Measurements from ENCODE around the gene F7.

F7 gene

GRCh38 chr13:113065406-113066141 is 40.0 kb upstream of the F7 start:
- Mint-ChIP-seq H3K27me3 (no peaks in the 10 kb centered on the region), H3K9me3 (no peaks in the 10 kb centered on the region), H3K27ac (no peak overlapping the region), H3K4me3 (no peak overlapping the region), H3K4me1 (ENCODE audit: low read depth) (no peaks in the 10 kb centered on the region), H3K36me3 (ENCODE audit: low read depth) (no peaks in the 10 kb centered on the region)

- no peaks in the 10 kb centered on the region for H3K9me3 Mint-ChIP-seq
- H3K4me3 Mint-ChIP-seq: no peak overlapping the region
- H3K4me1 Mint-ChIP-seq (ENCODE audit: low read depth): no peaks in the 10 kb centered on the region
- no peak overlapping the region for H3K27ac Mint-ChIP-seq
- H3K36me3 Mint-ChIP-seq (ENCODE audit: low read depth): peaks cover 2% of the 10 kb centered on the region
- no peaks in the 10 kb centered on the region for H3K27me3 Mint-ChIP-seq
Observed at GRCh38 chr13:113066142-113066455, 39.5 kb upstream of the F7 start.

GRCh38 chr13:113066746-113067145 is 38.8 kb upstream of the F7 start:
- Mint-ChIP-seq H3K9me3 (no peaks in the 10 kb centered on the region), H3K27me3 (no peaks in the 10 kb centered on the region), H3K27ac (no peak overlapping the region), H3K4me1 (ENCODE audit: low read depth) (no peaks in the 10 kb centered on the region), H3K4me3 (no peak overlapping the region), H3K36me3 (ENCODE audit: low read depth) (peaks cover 8% of the 10 kb centered on the region)

- Mint-ChIP-seq H3K4me1 (ENCODE audit: low read depth) (no peaks in the 10 kb centered on the region), H3K9me3 (no peaks in the 10 kb centered on the region)
Observed at GRCh38 chr13:113069861-113070805, 35.5 kb upstream of the F7 start.

GRCh38 chr13:113070855-113071254 is 34.7 kb upstream of the F7 start:
- no peak overlapping the region for H3K27ac Mint-ChIP-seq
- H3K4me3 Mint-ChIP-seq: no peak overlapping the region
- no peaks in the 10 kb centered on the region for H3K27me3 Mint-ChIP-seq
- no peaks in the 10 kb centered on the region for H3K9me3 Mint-ChIP-seq
- no peaks in the 10 kb centered on the region for H3K4me1 Mint-ChIP-seq (ENCODE audit: low read depth)
- H3K36me3 Mint-ChIP-seq (ENCODE audit: low read depth): peaks cover 14% of the 10 kb centered on the region

More at GRCh38 chr13:113069861-113070805, 35.5 kb upstream of the F7 start:
- Mint-ChIP-seq H3K27ac (no peak overlapping the region), H3K4me3 (no peak overlapping the region), H3K36me3 (ENCODE audit: low read depth) (peaks cover 14% of the 10 kb centered on the region), H3K27me3 (no peaks in the 10 kb centered on the region)

- Mint-ChIP-seq H3K4me3 (no peak overlapping the region), H3K36me3 (ENCODE audit: low read depth) (peaks cover 14% of the 10 kb centered on the region), H3K4me1 (ENCODE audit: low read depth) (no peaks in the 10 kb centered on the region), H3K27ac (no peak overlapping the region), H3K9me3 (no peaks in the 10 kb centered on the region), H3K27me3 (no peaks in the 10 kb centered on the region)
Observed at GRCh38 chr13:113072376-113072775, 33.2 kb upstream of the F7 start.

GRCh38 chr13:113073942-113074341 is 31.6 kb upstream of the F7 start:
- H3K27me3 Mint-ChIP-seq: no peaks in the 10 kb centered on the region
- H3K27ac Mint-ChIP-seq: no peak overlapping the region
- no peak overlapping the region for H3K4me3 Mint-ChIP-seq
- H3K4me1 Mint-ChIP-seq (ENCODE audit: low read depth): no peaks in the 10 kb centered on the region
- H3K9me3 Mint-ChIP-seq: no peaks in the 10 kb centered on the region
- peaks cover 14% of the 10 kb centered on the region for H3K36me3 Mint-ChIP-seq (ENCODE audit: low read depth)

GRCh38 chr13:113074401-113074800 is 31.2 kb upstream of the F7 start:
- no peaks in the 10 kb centered on the region for H3K27me3 Mint-ChIP-seq
- H3K36me3 Mint-ChIP-seq (ENCODE audit: low read depth): peaks cover 14% of the 10 kb centered on the region
- no peaks in the 10 kb centered on the region for H3K9me3 Mint-ChIP-seq
- H3K27ac Mint-ChIP-seq: no peak overlapping the region
- H3K4me3 Mint-ChIP-seq: no peak overlapping the region
- H3K4me1 Mint-ChIP-seq (ENCODE audit: low read depth): no peaks in the 10 kb centered on the region

GRCh38 chr13:113074876-113075275 is 30.7 kb upstream of the F7 start:
- no peak overlapping the region for H3K27ac Mint-ChIP-seq
- no peak overlapping the region for H3K4me3 Mint-ChIP-seq
- no peaks in the 10 kb centered on the region for H3K4me1 Mint-ChIP-seq (ENCODE audit: low read depth)
- H3K36me3 Mint-ChIP-seq (ENCODE audit: low read depth): peaks cover 14% of the 10 kb centered on the region
- H3K9me3 Mint-ChIP-seq: no peaks in the 10 kb centered on the region
- no peaks in the 10 kb centered on the region for H3K27me3 Mint-ChIP-seq

- no peaks in the 10 kb centered on the region for H3K4me1 Mint-ChIP-seq (ENCODE audit: low read depth)
- H3K36me3 Mint-ChIP-seq (ENCODE audit: low read depth): peaks cover 14% of the 10 kb centered on the region
- no peak overlapping the region for H3K4me3 Mint-ChIP-seq
Observed at GRCh38 chr13:113075711-113076110, 29.9 kb upstream of the F7 start.

GRCh38 chr13:113076681-113077401 is 28.8 kb upstream of the F7 start:
- no peaks in the 10 kb centered on the region for H3K9me3 Mint-ChIP-seq

More at GRCh38 chr13:113075711-113076110, 29.9 kb upstream of the F7 start:
- Mint-ChIP-seq H3K27ac (no peak overlapping the region), H3K9me3 (no peaks in the 10 kb centered on the region), H3K27me3 (no peaks in the 10 kb centered on the region)

GRCh38 chr13:113077566-113077952 is 28.0 kb upstream of the F7 start:
- Mint-ChIP-seq H3K36me3 (ENCODE audit: low read depth) (peaks cover 4% of the 10 kb centered on the region), H3K4me3 (no peak overlapping the region), H3K27me3 (no peaks in the 10 kb centered on the region), H3K4me1 (ENCODE audit: low read depth) (no peaks in the 10 kb centered on the region), H3K27ac (no peak overlapping the region), H3K9me3 (no peaks in the 10 kb centered on the region)

More at GRCh38 chr13:113076681-113077401, 28.8 kb upstream of the F7 start:
- Mint-ChIP-seq H3K27ac (no peak overlapping the region), H3K4me3 (no peak overlapping the region), H3K36me3 (ENCODE audit: low read depth) (peaks cover 4% of the 10 kb centered on the region), H3K4me1 (ENCODE audit: low read depth) (no peaks in the 10 kb centered on the region), H3K27me3 (no peaks in the 10 kb centered on the region)

GRCh38 chr13:113077953-113078901 is 27.4 kb upstream of the F7 start:
- no peaks in the 10 kb centered on the region for H3K4me1 Mint-ChIP-seq (ENCODE audit: low read depth)
- H3K4me3 Mint-ChIP-seq: no peak overlapping the region
- H3K36me3 Mint-ChIP-seq (ENCODE audit: low read depth): no peaks in the 10 kb centered on the region
- H3K27me3 Mint-ChIP-seq: no peaks in the 10 kb centered on the region
- no peak overlapping the region for H3K27ac Mint-ChIP-seq
- no peaks in the 10 kb centered on the region for H3K9me3 Mint-ChIP-seq
